ENCODE results near the gene PPT2. TPM values are rescaled to one million over a fixed set of nuclear protein-coding genes. Genes with fewer than 3 reads are reported as not detected.

Gene PPT2
- total RNA-seq, 3 donors from 2014 or later: 16.8 to 37.2 (median 34.4) TPM

GRCh38 chr6:32173051-32173727, 19.2 kb downstream of the PPT2 start:
- peaks cover 4% of the 10 kb centered on the region for H3K36me3 ChIP-seq (ENCODE audit: low read depth)
- H3K9me3 ChIP-seq: no peaks in the 10 kb centered on the region
- no peak overlapping the region for H3K4me3 ChIP-seq
- DNase-seq: no peak
- intact Hi-C loops (cut with DNase I, micrococcal nuclease): no loop called here
- TF ChIP-seq CTCF (IDR thresholded peaks at IDR 0.05): no peak
- ATAC-seq: no peak
- H3K4me1 ChIP-seq (ENCODE audit: low read depth): peaks cover 17% of the 10 kb centered on the region

- intact Hi-C loops (cut with DNase I, micrococcal nuclease): no loop called here
- H3K9me3 ChIP-seq: no peaks in the 10 kb centered on the region
- ATAC-seq (no peak), DNase-seq (no peak)
- H3K4me1 ChIP-seq (ENCODE audit: low read depth): peaks cover 22% of the 10 kb centered on the region
- H3K36me3 ChIP-seq (ENCODE audit: low read depth): peaks cover 4% of the 10 kb centered on the region
- TF ChIP-seq CTCF (IDR thresholded peaks at IDR 0.05): no peak
- no peak overlapping the region for H3K4me3 ChIP-seq
Observed at GRCh38 chr6:32174416-32174815, 20.5 kb downstream of the PPT2 start.

- intact Hi-C loops (cut with DNase I, micrococcal nuclease): no loop called here
- no peak for DNase-seq
- peaks cover 4% of the 10 kb centered on the region for H3K36me3 ChIP-seq (ENCODE audit: low read depth)
- no peak for TF ChIP-seq CTCF (IDR thresholded peaks at IDR 0.05)
- H3K4me1 ChIP-seq (ENCODE audit: low read depth): peaks cover 30% of the 10 kb centered on the region
- no peaks in the 10 kb centered on the region for H3K9me3 ChIP-seq
- ATAC-seq: no peak
- peak overlapping the region; percentile 58 for H3K4me3 ChIP-seq
Observed at GRCh38 chr6:32175322-32175710, 21.4 kb downstream of the PPT2 start.

GRCh38 chr6:32175711-32176475, 22.0 kb downstream of the PPT2 start, which contains the start of gene AGPAT1:
Gene AGPAT1, minus strand, starts transcription at chr6:32176084. Its CDS starts 4,588 bp downstream, at chr6:32171496.
- Histone ChIP-seq H3K4me1 (ENCODE audit: low read depth) (peaks cover 34% of the 10 kb centered on the region), H3K4me3 (peak within 1 kb of the TSS; percentile 58), H3K9me3 (no peaks in the 10 kb centered on the region), H3K36me3 (ENCODE audit: low read depth) (peaks cover 4% of the 10 kb centered on the region)
- intact Hi-C loops (cut with DNase I, micrococcal nuclease): no loop called here
- TF ChIP-seq CTCF (IDR thresholded peaks at IDR 0.05): no peak
- peak; percentile 73 for ATAC-seq
- DNase-seq: peak; percentile 98 to 100 (median 99)

- Histone ChIP-seq H3K36me3 (ENCODE audit: low read depth) (peaks cover 4% of the 10 kb centered on the region), H3K4me1 (ENCODE audit: low read depth) (peaks cover 37% of the 10 kb centered on the region), H3K4me3 (no peak overlapping the region), H3K9me3 (no peaks in the 10 kb centered on the region)
- ATAC-seq: no peak
- DNase-seq: no peak
- TF ChIP-seq CTCF (IDR thresholded peaks at IDR 0.05): no peak
- intact Hi-C loops (cut with DNase I, micrococcal nuclease): no loop called here
Observed at GRCh38 chr6:32176476-32177182, 22.7 kb downstream of the PPT2 start.

Data from mucosa of descending colon (tissue), 3 donors.